A204.1 (cell line): ENCODE measurements around the gene KIAA1755.

ENCODE experiments used
- FAIRE-seq: peaks from 2 replicates; lab custom pipeline; 2012; peaks lifted over from hg19 to GRCh38; lab: Jason Lieb, UNC

Gene KIAA1755

DNA sequence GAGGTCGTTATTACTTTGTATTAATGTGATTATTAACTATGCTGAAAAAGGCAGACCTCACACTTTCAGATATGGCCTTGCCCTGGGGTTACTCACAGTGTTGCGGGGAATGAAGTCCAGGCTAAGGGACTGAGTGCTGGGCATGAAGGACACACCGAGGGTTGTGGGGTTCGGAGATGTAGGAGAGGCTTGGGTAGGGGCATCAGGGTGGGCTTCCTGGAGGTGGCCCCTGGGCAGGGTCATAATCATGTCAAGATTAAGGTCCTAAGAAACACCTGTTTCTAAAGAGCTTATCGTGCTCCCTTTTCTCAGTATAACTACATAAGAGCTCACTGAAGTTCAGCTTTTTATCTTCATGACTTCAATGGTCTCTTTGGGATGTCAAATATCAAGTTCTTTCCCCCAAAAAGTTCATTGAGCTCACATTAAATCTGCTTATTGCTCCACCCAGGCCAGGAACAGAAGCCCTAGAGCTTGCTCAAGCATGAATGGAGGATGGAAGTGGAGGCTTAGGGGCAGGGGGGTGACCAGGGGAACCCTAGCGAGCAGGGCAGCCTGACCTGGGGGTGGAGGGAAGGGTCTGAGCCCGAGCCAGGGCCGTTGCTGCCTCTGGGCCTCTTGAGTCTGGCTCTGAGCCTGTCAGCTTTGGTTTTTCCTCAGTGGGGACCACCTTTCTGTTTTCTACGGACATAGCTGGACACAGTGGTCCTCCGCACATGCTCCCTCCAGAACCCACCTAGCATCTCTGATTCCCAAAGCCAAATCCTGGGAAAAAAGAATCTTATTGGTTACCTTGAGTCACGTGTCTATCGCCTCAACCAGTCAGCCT lies 58.2 kb downstream of the KIAA1755 start:
- no peak for FAIRE-seq

DNA sequence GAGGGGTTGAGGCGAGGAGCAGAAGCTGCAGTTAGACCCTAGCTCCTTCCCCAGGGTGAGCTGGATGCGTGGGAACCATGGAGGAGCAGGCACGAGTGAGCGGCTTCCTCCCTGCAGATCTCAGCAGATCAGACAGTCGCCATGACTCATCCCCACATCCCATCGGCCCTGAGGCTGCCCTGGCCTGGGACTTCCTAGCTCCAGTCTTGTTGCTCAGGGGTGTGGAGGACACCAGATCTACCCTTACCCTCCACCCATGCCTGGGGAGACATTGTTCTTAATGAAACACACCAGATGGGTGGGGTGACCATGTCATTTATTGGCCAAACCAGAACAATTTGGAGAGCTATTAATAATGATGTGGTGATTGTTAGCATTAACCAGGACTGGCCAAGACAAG lies 59.2 kb downstream of the KIAA1755 start:
- FAIRE-seq = no peak

DNA sequence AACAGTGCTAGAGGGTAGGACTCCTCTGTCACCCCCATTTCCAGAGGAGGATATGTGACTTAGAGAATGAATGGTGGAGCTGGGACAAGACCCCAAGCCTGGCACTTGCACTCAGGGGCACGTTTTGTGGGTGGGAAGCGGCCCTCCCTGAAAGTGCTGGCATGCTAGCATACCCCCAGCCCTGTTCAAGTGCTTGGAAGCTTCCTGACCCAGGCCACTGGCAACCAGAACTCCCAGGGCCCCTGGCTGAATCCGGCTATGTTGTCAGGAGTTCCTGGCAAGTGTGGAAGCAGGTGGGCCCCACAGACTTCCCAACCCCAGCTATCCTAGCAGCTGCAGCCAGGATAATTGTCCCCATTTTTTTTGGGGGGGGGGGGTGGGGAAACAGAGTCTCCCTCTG lies 59.9 kb downstream of the KIAA1755 start:
- FAIRE-seq = no peak

DNA sequence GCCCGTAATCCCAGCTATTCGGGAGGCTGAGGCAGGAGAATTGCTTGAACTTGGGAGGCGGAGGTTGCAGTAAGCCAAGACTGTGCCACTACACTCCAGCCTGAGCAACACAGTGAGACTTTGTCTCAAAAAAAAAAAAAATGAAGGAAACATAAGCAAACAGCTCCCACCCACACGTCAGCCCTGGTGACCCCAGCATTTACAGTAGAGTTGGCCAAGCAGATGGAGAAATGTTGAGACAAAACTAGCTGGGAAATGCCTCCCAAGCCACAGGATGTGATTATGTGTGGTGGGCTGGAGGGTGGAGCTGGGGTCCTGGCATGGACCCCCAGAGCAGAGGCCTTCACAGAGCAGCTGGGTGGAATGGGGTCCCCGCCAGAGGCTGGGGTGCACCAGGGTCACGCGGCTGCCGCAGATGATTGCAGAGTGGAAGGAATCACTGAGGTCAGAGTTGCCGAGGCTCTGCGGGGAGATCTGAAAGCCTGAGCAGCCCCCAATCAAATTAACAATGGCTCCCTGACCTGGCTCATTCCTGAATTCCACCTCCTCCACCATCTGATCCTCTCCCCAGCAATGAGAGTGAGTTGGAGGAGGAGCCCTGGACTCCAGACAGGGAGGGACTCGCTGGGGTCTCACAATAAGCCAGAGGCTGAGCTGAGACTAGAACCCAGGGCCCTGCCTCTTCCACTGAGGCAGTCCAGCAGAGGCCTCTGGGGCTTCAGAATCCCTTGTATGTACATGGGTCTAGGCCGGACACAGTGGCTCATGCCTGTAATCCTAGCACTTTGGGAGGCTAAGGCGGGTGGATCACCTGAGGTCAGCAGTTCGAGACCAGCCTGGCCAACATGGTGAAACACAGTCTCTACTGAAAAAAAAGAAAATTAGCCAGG lies 60.8 kb downstream of the KIAA1755 start:
- no peak for FAIRE-seq

DNA sequence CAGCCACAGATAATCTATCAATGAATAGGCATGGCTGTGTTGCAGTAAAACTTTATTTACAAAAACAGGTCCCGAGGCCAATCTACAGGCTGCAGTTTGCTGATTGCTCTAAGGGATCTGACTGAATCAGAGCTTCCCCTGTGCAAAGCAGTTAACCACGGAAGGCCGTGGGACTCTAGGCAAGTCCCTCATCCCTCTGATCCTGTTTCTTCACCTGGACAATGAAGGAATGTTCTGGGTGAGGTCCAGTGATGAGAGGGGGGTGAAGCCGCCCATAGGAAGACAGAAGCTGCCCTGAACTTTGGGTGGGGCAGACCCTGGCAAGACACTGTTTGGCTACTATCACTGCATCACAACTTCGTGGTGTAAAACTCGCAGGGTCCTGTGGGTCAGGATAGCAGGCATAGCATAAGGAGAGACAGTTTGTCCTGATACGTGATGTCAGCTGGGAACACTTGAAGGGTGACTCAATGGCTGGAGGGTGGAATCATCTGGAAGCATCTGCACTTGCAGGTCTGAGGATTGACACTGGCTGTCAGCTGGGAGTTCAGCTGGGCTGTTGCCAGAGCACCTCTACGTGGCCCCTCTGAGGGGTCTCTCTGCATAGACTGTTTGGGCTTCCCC lies 62.2 kb downstream of the KIAA1755 start:
- no peak for FAIRE-seq

DNA sequence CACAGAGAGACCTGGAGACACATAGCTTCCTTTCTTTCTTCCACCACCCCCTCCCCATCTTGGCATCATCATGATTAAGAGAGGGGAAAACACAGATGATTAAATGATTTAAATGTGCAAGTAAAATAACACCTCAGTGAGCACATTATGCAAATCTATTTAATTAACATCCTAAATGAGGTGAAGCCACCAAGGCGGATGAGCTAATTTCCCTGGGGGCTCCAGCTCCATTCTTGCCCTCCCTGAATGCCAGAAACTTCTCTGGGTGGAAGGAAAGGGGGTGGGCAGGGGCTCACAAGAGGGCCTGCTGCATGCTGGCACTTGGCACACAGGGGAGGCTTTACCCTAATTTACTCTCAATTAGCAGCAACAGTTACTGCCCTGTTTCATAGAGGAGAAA lies 62.9 kb downstream of the KIAA1755 start:
- no peak for FAIRE-seq

DNA sequence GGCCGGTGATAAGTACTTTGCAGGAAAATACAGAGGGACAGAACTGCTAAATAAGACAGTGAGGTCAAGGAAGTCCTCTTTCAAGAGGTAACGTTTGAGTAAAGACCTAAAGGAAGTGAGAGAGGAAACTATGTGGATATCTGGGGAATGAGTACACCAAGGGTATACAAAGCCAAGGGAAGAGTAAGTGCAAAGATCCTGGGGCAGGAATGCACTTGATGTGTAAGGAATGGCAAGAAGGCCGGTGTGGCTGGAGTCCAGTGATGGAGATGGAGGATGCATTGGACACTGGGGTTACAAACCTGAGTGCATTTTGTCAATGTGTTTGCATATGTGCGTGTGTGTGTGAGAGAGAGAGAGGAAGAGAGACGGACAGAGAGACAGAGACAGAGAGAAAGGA lies 63.3 kb downstream of the KIAA1755 start:
- FAIRE-seq = no peak

DNA sequence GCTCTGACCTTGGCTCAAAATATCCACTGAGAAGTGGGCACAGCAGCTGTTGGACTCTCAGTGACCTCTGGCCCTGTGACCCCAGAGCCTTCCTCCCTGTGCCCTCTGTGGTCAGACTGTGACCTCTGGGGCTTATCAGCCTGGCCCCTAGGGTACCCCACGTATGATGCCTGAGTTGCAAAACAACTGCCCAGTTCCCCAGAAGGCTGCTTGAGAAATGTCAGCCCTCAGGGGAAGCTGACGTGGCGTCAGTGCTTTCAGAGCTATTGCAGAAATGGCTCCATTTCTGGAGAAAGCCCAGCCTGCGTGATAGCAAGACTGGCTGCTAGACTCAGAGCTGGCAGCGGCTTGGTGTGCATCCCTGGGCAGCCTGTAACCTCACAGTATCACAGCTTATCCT lies 63.9 kb downstream of the KIAA1755 start:
- FAIRE-seq = no peak

DNA sequence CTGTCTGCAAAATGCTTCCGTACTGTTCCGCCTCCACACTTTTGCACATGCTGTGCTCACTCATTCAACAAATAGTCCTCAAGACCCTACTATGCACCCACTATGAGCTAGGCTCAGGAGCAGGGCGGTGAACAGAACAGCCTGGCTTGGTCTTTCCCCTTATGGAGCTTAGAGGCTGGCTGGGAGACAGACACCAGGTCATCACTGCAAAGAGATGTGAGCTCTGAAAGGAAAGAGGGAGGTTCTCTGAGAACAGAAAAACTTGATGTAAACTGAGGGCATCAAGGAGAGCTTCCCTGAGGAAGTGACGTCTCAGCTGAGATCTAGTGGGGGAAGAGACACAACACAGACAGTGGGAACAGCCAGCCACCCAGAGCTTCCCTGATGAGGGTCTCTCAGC lies 64.5 kb downstream of the KIAA1755 start:
- no peak for FAIRE-seq

DNA sequence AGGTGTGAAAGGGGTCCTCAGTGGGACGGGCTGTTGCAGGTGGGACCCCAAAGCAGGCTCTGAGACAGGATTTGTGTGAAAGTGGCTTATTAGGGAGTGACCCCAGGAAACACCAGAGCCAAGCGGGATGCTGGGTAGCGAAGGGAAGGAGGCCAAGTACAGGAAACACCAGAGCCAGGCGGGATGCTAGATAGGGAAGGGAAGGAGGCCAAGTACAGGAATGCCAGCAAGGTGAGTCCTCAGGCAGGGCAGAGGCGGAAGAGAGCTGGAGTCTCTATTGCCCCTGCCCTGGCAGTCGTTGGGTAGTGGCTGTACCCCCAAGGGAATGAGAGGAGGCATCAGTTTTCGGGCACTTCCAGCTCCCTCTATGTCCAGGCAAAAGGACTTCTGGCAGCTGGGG lies 65.0 kb downstream of the KIAA1755 start:
- FAIRE-seq = no peak

DNA sequence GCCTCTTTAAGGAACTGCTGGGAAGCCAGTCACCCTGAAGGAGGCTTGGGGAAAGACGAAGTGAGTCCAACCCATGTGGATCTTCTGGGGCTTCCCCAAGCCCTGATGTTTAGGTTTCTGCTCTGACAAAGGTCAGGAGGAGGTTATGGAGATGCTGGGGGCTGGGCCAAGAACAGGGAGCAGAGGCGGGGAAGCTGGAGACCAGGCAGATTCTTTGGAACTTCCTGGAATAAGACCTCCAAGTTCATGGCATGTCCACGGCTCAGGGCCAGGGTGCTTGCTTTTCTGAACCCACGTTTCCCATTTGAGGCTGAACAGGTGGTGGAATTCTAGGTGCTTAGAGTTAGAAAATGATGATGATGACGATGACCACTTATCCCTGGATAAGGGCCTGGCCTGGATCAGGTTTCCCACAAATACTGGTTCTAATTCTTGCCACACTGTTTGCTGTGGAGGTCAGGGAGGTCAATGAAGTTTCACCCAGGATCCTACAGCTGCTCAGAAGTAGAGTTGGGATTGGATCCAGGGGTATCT lies 65.5 kb downstream of the KIAA1755 start:
- FAIRE-seq = no peak

DNA sequence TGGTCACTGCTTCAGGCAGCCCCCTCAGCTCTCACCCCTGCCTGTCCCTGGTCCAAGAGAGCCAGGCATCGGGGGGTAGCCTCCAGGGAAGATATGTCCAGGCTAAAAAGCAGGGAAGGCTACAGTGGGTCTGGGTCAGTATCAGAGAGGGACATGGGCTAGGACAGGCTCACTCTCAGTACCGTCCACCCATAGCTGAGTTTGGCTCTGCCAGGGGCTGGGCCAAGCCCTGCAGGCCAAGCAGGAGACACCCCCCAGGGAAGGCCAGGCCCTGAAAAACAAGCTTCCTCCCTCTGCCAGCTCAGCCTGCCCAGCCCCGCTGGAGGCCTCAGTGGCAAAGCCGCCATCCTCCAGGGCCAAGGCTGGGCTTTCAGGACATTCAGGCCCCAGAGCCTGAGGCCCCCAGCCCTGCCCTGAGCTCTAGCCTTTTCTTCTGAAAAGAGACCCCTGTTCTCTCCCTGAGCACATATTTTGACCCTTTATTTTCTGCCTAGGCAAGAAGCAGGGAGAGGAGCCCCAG lies 66.9 kb downstream of the KIAA1755 start:
- FAIRE-seq = no peak

DNA sequence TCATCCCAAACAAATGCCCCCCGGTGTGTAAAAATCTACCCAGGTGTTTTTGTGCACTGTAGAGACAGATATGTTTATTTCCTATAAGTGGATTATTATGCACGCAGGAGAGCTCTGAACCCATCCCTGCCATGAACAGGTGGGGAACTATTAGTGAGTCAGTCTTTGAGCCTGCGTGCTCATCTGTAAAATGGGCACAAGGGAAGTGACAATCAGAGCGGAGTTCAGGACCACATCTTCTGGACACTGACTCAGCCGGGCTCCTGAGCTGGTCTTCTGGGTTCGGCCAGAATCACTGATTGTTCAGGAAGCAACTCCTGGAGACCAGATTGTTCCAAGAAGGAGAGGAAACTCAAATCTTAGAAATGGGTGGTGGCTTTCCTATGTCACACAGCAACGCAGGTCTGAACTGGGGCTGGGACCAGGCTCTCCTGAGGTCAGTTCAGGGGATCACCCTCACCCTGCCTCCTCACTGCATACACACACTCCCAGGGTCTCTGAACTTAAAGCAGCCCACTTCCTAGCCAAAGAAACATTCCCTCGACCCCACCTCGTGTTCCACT lies 68.1 kb downstream of the KIAA1755 start:
- no peak for FAIRE-seq

DNA sequence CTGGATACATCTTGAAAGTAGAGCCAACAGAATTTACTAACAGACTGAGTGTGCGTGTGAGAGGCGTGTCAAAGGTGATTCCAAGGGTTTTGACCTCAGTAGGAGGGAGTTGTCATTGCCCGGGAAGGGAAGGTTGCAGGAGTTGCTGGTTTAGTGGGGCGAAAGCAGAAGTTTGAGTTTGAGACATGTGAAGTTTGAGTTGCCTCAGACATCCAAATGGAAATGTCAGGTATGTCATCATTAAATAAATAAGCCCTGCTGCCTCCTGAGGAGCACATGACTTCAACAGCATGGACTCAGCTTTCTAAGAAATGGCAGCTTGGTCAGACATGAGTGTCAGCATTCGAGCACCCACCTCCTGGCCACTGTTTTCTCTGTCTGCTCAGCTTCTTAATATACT lies 68.9 kb downstream of the KIAA1755 start:
- FAIRE-seq = no peak

DNA sequence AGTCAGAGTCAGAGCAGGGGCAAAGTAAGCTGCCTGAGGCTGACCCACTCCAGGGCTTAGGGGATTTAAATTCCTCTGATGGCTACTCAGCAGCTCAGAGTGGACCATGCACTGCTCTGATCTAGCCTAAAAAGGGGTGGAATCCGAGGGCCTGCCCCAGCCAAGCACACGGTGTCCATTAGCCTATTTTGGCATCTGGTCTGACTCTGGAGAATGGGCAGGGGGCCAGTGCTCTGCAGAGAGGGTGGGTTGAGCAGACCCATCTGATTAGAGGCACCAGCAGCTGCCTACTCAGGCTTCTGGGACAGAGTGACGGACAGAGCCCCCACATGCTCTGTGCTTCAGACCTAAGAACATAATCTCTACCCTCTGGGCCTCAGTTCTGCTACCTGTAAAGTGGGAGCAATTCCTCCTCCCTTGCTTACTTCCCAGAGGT lies 69.6 kb downstream of the KIAA1755 start:
- FAIRE-seq = no peak

DNA sequence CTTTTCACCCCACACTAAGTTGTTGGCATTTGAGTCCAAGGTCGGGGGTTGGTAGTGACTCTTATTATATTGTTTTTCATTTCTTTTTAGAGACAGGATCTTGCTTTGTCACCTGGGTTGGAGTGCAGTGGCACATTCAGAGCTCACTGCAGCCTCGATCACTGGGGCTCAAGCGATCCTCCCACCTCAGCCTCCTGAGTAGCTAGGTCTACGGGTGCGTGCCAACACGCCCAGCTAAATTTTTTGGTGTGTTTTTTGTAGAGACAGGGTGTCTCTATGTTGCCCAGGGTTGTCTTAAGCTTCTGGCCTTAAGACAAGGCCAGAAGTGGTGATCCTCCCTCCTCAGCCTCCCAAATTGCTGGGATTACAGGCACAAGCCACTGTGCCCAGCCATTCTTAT lies 70.4 kb downstream of the KIAA1755 start:
- no peak for FAIRE-seq

DNA sequence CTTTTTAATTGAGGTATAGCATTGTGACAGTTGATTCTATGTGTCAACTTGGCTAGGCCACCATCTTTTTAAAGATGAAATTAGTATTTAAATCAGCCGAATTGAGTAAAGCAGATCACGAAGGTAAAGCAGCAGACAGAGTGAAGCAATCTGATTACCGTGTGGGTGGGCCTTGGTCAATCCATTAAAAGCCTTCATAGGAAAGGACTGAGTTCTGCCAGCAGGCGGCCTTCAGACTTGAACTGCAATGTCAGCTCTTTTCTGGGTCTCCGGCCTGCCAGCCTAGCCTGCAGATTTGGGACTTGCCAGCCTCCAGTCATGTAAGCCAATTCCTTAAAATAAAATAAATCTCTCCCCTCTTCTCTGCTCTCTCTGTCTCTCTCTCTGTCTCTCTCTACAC lies 73.0 kb downstream of the KIAA1755 start:
- no peak for FAIRE-seq

DNA sequence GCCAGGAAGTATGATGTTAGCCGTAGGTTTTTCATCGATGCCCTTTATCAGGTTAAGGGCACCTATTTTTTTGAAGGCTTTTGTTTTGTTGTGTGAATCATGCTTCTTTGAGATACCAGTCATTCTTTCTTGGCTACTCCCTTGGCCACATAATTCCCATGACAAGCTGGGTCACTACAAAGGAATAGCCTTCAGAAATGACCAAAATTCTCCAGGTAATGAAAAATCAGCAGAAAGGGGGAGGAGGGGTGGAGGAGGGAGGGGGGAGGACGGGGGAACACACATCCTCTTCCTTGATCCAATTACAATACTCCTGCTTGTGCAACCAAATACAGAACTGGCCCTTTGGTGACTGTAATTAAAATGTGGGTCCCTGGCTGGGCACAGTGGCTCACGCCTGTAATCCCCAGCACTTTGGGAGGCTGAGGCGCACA lies 73.7 kb downstream of the KIAA1755 start:
- FAIRE-seq = no peak

DNA sequence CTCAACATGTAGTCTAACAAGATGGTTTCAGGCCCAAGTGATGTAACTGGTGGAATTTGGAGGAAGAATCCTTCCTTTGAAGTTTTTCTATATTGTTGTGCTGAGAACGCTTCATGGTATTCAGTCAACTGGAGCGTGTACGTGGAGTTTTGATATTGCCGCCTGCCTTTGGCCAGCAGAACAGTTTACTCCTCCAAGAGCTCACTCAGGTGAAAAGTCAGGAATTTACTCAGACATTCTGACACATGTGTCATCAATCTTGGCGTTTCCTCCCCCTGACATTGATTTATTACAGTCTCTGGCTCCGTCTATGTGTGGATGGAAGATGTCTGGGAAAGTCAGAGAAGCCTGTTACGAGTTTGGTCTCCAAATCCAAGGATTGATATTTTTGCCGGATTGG lies 76.4 kb downstream of the KIAA1755 start:
- no peak for FAIRE-seq

DNA sequence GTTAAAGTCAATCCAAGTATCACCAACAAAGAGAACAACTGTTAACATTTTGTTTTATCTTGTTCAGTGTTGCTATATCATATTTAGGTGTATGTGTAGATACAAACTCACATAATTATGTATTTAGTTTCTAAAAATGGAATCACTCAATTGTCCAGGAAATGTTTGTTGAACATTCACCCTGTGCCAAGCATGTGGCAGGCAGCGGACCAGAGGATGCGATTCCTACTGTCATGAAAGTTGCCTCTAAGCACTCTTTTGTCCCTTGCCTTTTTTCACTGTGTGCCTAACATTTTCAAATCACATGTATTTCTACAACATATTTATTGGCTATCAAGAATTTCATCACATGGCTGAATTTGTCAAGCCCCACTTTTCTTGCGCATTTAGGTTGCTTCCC lies 78.6 kb downstream of the KIAA1755 start:
- no peak for FAIRE-seq

DNA sequence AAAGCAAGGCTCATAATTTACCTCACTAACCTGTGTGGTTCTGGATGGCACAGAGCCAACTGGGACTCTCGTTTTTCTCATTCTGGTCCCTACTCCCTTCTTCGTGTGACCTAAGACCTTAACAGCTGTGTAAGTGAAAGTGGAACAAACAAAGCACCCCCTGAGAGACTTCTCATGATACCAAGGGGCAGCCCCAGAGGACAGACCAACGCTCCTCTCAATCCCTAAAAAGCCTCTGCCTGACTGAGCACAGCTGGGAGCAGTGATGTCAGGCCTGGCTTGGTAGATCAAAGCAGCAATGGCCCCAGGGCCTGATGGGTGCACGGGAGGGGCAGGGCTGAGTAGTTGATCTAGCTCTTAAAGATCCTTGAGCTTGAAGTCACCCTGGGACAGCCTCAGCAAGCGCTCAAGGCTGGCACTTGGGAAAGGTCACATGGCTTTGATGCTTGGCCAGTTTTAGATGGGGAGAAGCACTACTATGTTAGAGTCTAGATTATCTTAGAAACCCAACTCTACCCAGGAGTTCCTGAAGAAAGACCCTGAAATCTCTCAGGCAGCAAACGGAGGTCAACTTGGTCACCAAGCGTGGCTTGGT lies 79.2 kb downstream of the KIAA1755 start:
- FAIRE-seq = no peak

DNA sequence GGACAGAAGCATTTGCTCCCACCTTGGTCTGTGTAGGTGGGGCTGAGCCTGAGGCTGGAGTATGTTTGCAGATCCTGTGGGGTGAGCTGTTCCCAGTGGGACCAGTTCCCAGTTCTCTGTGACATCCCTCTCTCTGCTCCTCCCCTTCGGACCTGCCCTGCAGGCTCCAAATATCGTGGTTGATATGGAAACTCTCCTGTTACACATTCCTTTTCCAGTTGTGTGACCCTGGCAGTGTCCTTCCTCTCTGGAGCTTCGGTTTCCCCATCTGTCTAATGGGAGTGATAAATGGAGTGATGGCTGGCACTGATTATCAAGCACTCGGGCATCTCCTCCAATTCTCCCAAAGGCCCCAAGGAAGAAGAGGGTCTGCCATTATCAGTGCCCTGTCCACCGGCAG lies 79.8 kb downstream of the KIAA1755 start:
- no peak for FAIRE-seq
